MM.1S (cell line): ENCODE measurements around the gene VEGFA.

Source experiments
- DNase-seq: peaks from one replicate; pipeline ENCODE4 v3.0.0-alpha.2; 2015
- H2AFZ ChIP-seq: fragments of 300-600 bp; sonication (generic); 2 replicates; pipeline ENCODE4 v1.6.0; 2016; ENCODE audit warnings: antibody characterized with exemption, low read length
- H3F3A ChIP-seq: fragments of 300-600 bp; sonication (generic); 2 replicates; pipeline ENCODE4 v1.6.1; 2016; ENCODE audit warnings: mild to moderate bottlenecking, antibody characterized with exemption, low read length, moderate library complexity, mixed read lengths; ENCODE audit not compliant: insufficient read depth
- H3K27ac ChIP-seq: fragments of 300-600 bp; sonication (generic); 2 replicates; pipeline ENCODE4 v1.5.1; 2016; ENCODE audit warnings: mild to moderate bottlenecking, low read length
- H3K27me3 ChIP-seq: fragments of 300-600 bp; sonication (generic); replicated peaks from 2 replicates; pipeline ENCODE4 v1.6.0; 2016; ENCODE audit warnings: low read length; ENCODE audit not compliant: insufficient read depth
- H3K36me3 ChIP-seq: fragments of 300-600 bp; sonication (generic); replicated peaks from 2 replicates; pipeline ENCODE4 v1.6.1; 2016; ENCODE audit warnings: mild to moderate bottlenecking, low read length, mixed read lengths; ENCODE audit not compliant: insufficient read depth
- H3K4me1 ChIP-seq: fragments of 300-600 bp; sonication (generic); 2 replicates; pipeline ENCODE4 v1.6.1; 2016; ENCODE audit warnings: low read length, mixed read lengths
- H3K4me2 ChIP-seq: fragments of 300-600 bp; sonication (generic); 2 replicates; pipeline ENCODE4 v1.6.0; 2016; ENCODE audit warnings: low read depth, low read length
- H3K4me3 ChIP-seq: fragments of 300-600 bp; sonication (generic); 2 replicates; pipeline ENCODE4 v1.5.1; 2016; ENCODE audit warnings: low read length, mixed read lengths
- H3K79me2 ChIP-seq: fragments of 300-600 bp; sonication (generic); 2 replicates; pipeline ENCODE4 v1.6.1; 2016; ENCODE audit warnings: mixed run types, low read length, mixed read lengths
- H3K9ac ChIP-seq: fragments of 300-600 bp; sonication (generic); 2 replicates; pipeline ENCODE4 v1.6.1; 2016; ENCODE audit warnings: low read length, mixed read lengths
- H3K9me2 ChIP-seq: fragments of 300-600 bp; sonication (generic); replicated peaks from 2 replicates; pipeline ENCODE4 v1.6.1; 2016; ENCODE audit warnings: mild to moderate bottlenecking, low read length, mixed read lengths; ENCODE audit not compliant: insufficient read depth
- H3K9me3 ChIP-seq: fragments of 300-600 bp; sonication (generic); replicated peaks from 2 replicates; pipeline ENCODE4 v1.6.1; 2016; ENCODE audit warnings: mild to moderate bottlenecking, low read length, mixed read lengths; ENCODE audit not compliant: insufficient read depth
- H4K20me1 ChIP-seq: fragments of 300-600 bp; sonication (generic); 2 replicates; pipeline ENCODE4 v1.6.1; 2016; ENCODE audit warnings: mild to moderate bottlenecking, low read length, moderate library complexity, mixed read lengths; ENCODE audit not compliant: insufficient read depth
- CTCF ChIP-seq: fragments of 300-600 bp; sonication (generic); IDR thresholded peaks from 2 replicates; pipeline ENCODE4 v1.5.1; 2016; ENCODE audit warnings: antibody characterized with exemption, low read length, mixed read lengths
- EZH2 ChIP-seq: fragments of 300-600 bp; sonication (generic); optimal IDR thresholded peaks from 2 replicates; pipeline ENCODE3; 2017; ENCODE audit warnings: low read depth, mild to moderate bottlenecking, antibody characterized with exemption, low read length, mixed read lengths
- EZH2phosphoT487 ChIP-seq: fragments of 300-600 bp; sonication (generic); IDR thresholded peaks from 2 replicates; pipeline ENCODE4 v1.6.1; 2018; ENCODE audit warnings: antibody characterized with exemption, low read length

VEGFA gene

GRCh38 chr6:43796168-43796567, 26.2 kb downstream of the VEGFA start:
- TF ChIP-seq CTCF = no peak
- no peak for TF ChIP-seq EZH2
- no peak for TF ChIP-seq EZH2phosphoT487
- Histone ChIP-seq H3K27ac (no peak overlapping the region), H3K9me2 (no peaks in the 10 kb centered on the region)

DNA sequence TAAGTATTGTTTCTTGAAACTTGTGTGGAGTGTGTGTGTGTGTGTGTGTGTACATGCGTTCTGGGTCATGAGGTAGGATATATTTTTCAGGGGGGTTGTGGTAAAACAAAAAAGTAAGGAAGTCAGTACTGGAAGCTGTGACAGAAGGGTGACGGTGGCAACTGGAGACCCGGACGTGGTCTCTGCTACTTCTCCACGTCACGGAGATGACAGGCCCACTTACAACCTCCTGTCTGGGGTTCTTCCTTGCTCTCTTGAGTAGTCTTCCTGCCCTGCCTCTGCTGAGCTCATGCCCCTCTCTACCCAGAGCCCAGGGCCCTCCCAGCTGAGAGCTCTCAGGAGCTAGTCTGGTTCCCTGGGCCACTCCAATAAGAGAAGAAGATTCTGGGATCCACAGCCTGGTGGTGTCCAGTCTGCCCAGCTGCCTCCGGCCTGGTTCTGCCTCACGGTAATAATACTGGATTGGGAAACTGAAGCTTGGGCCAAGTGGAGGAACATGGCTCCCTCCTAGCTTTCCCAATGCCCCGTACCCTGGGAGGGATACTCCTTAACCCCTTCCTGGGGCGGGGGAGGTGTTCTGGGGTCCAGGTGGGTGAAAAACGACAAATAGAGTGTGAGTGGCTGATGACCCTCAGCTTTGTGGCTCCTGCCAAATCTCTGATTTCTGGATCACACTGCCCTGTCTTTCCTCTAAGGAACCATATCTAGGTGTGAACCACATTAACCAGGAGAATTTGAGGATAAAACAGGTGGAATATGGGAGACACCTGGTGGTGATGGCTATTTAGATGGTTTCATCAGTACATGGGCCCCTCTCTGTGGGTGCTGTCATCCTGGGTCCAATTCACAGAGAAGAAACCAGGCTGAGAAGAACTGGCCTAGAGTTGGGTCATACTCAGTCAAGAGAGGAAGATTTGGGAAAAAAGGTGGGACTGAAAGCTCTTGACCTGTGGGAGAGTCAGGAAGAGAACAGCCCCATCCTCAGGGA, 27.2 kb downstream of the VEGFA start:
- Histone ChIP-seq H3K4me3 (no peak overlapping the region), H4K20me1 (no peaks in the 10 kb centered on the region), H3K9ac (no peak overlapping the region), H3K79me2 (no peaks in the 10 kb centered on the region), H3K27ac (no peak overlapping the region), H3K9me3 (no peaks in the 10 kb centered on the region), H3K27me3 (no peaks in the 10 kb centered on the region), H3F3A (peaks cover 3% of the 10 kb centered on the region; the same call in 1 of the 2 replicates), H3K4me1 (peaks cover 23% of the 10 kb centered on the region), H3K9me2 (no peaks in the 10 kb centered on the region), H2AFZ (no peak overlapping the region), H3K4me2 (no peak overlapping the region), H3K36me3 (no peaks in the 10 kb centered on the region)
- no peak for DNase-seq
- no peak for TF ChIP-seq EZH2phosphoT487
- no peak for TF ChIP-seq CTCF

More at GRCh38 chr6:43796168-43796567, 26.2 kb downstream of the VEGFA start:
- Histone ChIP-seq H3K4me2 (no peak overlapping the region), H2AFZ (no peak overlapping the region), H3K9ac (no peak overlapping the region), H3K4me3 (no peak overlapping the region), H3K4me1 (peaks cover 23% of the 10 kb centered on the region), H3K79me2 (no peaks in the 10 kb centered on the region), H4K20me1 (no peaks in the 10 kb centered on the region), H3K27me3 (no peaks in the 10 kb centered on the region), H3F3A (peaks cover 3% of the 10 kb centered on the region; the same call in 1 of the 2 replicates), H3K36me3 (no peaks in the 10 kb centered on the region), H3K9me3 (no peaks in the 10 kb centered on the region)
- DNase-seq = no peak

GRCh38 chr6:43797919-43798318, 27.9 kb downstream of the VEGFA start:
- no peaks in the 10 kb centered on the region for H3K9me3 ChIP-seq
- H3K4me3 ChIP-seq = no peak overlapping the region
- H3K4me2 ChIP-seq = no peak overlapping the region
- H3K9me2 ChIP-seq = no peaks in the 10 kb centered on the region
- H3K9ac ChIP-seq = no peak overlapping the region
- no peaks in the 10 kb centered on the region for H3K27me3 ChIP-seq
- TF ChIP-seq EZH2 (no peak), EZH2phosphoT487 (no peak), CTCF (no peak)
- peaks cover 3% of the 10 kb centered on the region; the same call in 1 of the 2 replicates for H3F3A ChIP-seq
- DNase-seq = no peak
- no peaks in the 10 kb centered on the region for H3K36me3 ChIP-seq
- H3K4me1 ChIP-seq = peaks cover 23% of the 10 kb centered on the region
- no peaks in the 10 kb centered on the region for H4K20me1 ChIP-seq
- H2AFZ ChIP-seq = no peak overlapping the region
- H3K27ac ChIP-seq = no peak overlapping the region
- no peaks in the 10 kb centered on the region for H3K79me2 ChIP-seq
